Activated CD8-positive, alpha-beta T cell treated with anti-CD3 and anti-CD28 coated beads for 36 hours (primary cell): ENCODE results near the gene COLEC12. TPM values are rescaled to one million over a fixed set of nuclear protein-coding genes. Genes with fewer than 3 reads are reported as not detected.

Experiments used
- ATAC-seq: fragments of 200-7000 bp; cut with Tn5 transposase; one replicate; pipeline ENCODE4 v1.10.0; 2021; ENCODE audit warnings: mild to moderate bottlenecking, moderate library complexity
- CTCF ChIA-PET: fragments of 350-600 bp; sonication (Branson Sonifier 250); formaldehyde crosslinking; loops from one replicate; lab custom pipeline; 2021; ENCODE audit warnings: antibody characterized with exemption; lab: Charles Lee
- POLR2A ChIA-PET: fragments of 350-600 bp; sonication (Branson Sonifier 250); formaldehyde crosslinking; loops from one replicate; lab custom pipeline; 2021; ENCODE audit warnings: antibody characterized with exemption; lab: Charles Lee
- DNase-seq: peaks from one replicate; pipeline ENCODE4 v3.0.0-alpha.2; 2020
- H3K27ac Mint-ChIP-seq: one replicate; pipeline ENCODE4 v1.8.0; 2021; ENCODE audit warnings: mild to moderate bottlenecking, mixed read lengths
- H3K27me3 Mint-ChIP-seq: one replicate; pipeline ENCODE4 v1.8.0; 2021; ENCODE audit warnings: mixed read lengths
- H3K36me3 Mint-ChIP-seq: one replicate; pipeline ENCODE4 v1.8.0; 2021; ENCODE audit warnings: low read depth, mixed read lengths
- H3K4me1 Mint-ChIP-seq: one replicate; pipeline ENCODE4 v1.8.0; 2021; ENCODE audit warnings: low read depth, mixed read lengths
- H3K4me3 Mint-ChIP-seq: one replicate; pipeline ENCODE4 v1.8.0; 2021; ENCODE audit warnings: mild to moderate bottlenecking, moderate library complexity, mixed read lengths
- H3K9me3 Mint-ChIP-seq: one replicate; pipeline ENCODE4 v1.8.0; 2021; ENCODE audit warnings: mixed read lengths
- intact Hi-C: fragments of 100-400 bp; cut with micrococcal nuclease; formaldehyde crosslinking; loops from one replicate; pipeline ENCODE4 v1.10.0; 2022
- total RNA-seq, 2 experiments: library from RNA; stranded (reverse); gene quantifications; one replicate each; pipeline ENCODE4 v1.2.3, GENCODE V29; 2021
- TF ChIP-seq, protein P1 (sequence below): fragments of 200-600 bp; IDR thresholded peaks from one replicate; pipeline ENCODE4 v1.8.0; 2022; ENCODE audit warnings: antibody characterized with exemption, mild to moderate bottlenecking

COLEC12 gene
- total RNA-seq, 2 experiments from 2014 or later, result not detected

- H3K4me3 Mint-ChIP-seq, result no peak overlapping the region
- no peaks in the 10 kb centered on the region for H3K9me3 Mint-ChIP-seq
- peaks cover 13% of the 10 kb centered on the region for H3K27me3 Mint-ChIP-seq
- H3K27ac Mint-ChIP-seq, result no peak overlapping the region
- no peaks in the 10 kb centered on the region for H3K36me3 Mint-ChIP-seq
- ATAC-seq (peak; percentile 30), DNase-seq (no peak)
- POLR2A ChIA-PET, result no interaction called here
- peaks cover 7% of the 10 kb centered on the region for H3K4me1 Mint-ChIP-seq
- intact Hi-C loops, result no loop called here
- TF ChIP-seq, protein P1, sequence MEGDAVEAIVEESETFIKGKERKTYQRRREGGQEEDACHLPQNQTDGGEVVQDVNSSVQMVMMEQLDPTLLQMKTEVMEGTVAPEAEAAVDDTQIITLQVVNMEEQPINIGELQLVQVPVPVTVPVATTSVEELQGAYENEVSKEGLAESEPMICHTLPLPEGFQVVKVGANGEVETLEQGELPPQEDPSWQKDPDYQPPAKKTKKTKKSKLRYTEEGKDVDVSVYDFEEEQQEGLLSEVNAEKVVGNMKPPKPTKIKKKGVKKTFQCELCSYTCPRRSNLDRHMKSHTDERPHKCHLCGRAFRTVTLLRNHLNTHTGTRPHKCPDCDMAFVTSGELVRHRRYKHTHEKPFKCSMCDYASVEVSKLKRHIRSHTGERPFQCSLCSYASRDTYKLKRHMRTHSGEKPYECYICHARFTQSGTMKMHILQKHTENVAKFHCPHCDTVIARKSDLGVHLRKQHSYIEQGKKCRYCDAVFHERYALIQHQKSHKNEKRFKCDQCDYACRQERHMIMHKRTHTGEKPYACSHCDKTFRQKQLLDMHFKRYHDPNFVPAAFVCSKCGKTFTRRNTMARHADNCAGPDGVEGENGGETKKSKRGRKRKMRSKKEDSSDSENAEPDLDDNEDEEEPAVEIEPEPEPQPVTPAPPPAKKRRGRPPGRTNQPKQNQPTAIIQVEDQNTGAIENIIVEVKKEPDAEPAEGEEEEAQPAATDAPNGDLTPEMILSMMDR, result no peak
- CTCF ChIA-PET, result no interaction called here
These were observed 213.8 kb downstream of the COLEC12 start for GRCh38 chr18:286515-287310.

DNA sequence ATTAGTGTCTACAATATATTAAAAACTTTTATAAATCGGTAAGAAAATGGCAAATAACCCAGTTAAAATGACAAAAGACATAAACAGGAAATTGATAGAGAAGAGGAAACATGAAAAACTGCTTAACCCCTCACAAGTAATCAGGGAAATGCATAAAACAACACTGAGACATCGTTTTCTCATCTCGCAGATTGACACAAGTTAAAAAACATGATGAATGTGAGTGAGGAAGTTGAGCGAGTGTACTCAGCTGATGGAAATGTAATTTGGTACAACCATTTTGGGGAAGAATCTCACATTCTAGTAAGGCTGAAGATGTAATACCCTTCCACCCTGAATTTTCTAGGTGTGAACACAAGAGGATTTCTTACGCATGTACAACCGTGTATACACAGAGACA lies 214.7 kb downstream of the COLEC12 start:
- H3K36me3 Mint-ChIP-seq, result no peaks in the 10 kb centered on the region
- peaks cover 14% of the 10 kb centered on the region for H3K27me3 Mint-ChIP-seq
- POLR2A ChIA-PET, result no interaction called here
- DNase-seq (no peak), ATAC-seq (no peak)
- no peak overlapping the region for H3K4me3 Mint-ChIP-seq
- intact Hi-C loops, result no loop called here
- no peak overlapping the region for H3K27ac Mint-ChIP-seq
- no peaks in the 10 kb centered on the region for H3K9me3 Mint-ChIP-seq
- CTCF ChIA-PET, result no interaction called here
- H3K4me1 Mint-ChIP-seq, result peaks cover 7% of the 10 kb centered on the region
- TF ChIP-seq, protein P1, result no peak

DNA sequence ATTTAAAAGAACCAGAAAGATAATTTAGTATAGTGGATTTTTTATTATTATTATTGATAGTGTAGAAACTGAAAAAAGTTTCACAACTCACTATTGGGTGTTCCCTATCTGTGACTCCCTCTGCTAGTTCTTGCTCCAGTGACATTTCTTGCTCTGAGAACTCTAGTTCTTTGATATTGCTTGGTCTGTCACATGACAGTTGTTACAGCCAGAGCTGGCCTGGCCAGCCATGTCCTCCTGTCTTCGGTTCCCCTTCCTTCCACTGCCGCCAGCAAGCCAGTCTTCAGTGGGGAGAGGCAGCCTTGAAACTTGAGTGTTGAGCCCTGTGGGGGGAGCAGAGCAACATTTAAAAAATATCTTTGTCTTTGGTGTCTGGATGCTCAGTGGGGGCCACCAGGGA lies 225.0 kb downstream of the COLEC12 start:
- ATAC-seq, result no peak
- Mint-ChIP-seq H3K4me3 (no peak overlapping the region), H3K4me1 (no peaks in the 10 kb centered on the region), H3K36me3 (no peaks in the 10 kb centered on the region), H3K9me3 (no peaks in the 10 kb centered on the region), H3K27me3 (peaks cover 3% of the 10 kb centered on the region), H3K27ac (no peak overlapping the region)
- TF ChIP-seq, protein P1, result no peak
- POLR2A ChIA-PET, result no interaction called here
- CTCF ChIA-PET, result no interaction called here
- intact Hi-C loops, result no loop called here
- DNase-seq, result no peak

- Mint-ChIP-seq H3K4me3 (no peak overlapping the region), H3K9me3 (no peaks in the 10 kb centered on the region), H3K4me1 (peaks cover 6% of the 10 kb centered on the region), H3K27me3 (peaks cover under 1% of the 10 kb centered on the region), H3K27ac (no peak overlapping the region), H3K36me3 (no peaks in the 10 kb centered on the region)
- ChIA-PET POLR2A (no interaction called here), CTCF (no interaction called here)
- DNase-seq (no peak), ATAC-seq (no peak)
- intact Hi-C loops, result no loop called here
- TF ChIP-seq, protein P1, result no peak
These were observed 226.2 kb downstream of the COLEC12 start for GRCh38 chr18:274313-274712.

- no peaks in the 10 kb centered on the region for H3K27me3 Mint-ChIP-seq
- H3K9me3 Mint-ChIP-seq, result no peaks in the 10 kb centered on the region
- no peak overlapping the region for H3K4me3 Mint-ChIP-seq
- TF ChIP-seq, protein P1, result no peak
- POLR2A ChIA-PET, result no interaction called here
- no peak for DNase-seq
- peaks cover 6% of the 10 kb centered on the region for H3K36me3 Mint-ChIP-seq
- ATAC-seq, result no peak
- intact Hi-C loops, result no loop called here
- CTCF ChIA-PET, result no interaction called here
- H3K4me1 Mint-ChIP-seq, result peaks cover 6% of the 10 kb centered on the region
- no peak overlapping the region for H3K27ac Mint-ChIP-seq
These were observed 227.0 kb downstream of the COLEC12 start for GRCh38 chr18:273525-273924.
